Lung (tissue), 12 donors: ENCODE data around the gene USP12. TPM values are rescaled to one million over a fixed set of nuclear protein-coding genes. Genes with fewer than 3 reads are reported as not detected.

ENCODE experiments used
- ATAC-seq: fragments of 200-7000 bp; cut with Tn5 transposase; one replicate; pipeline ENCODE4 v1.9.1; 2020; ENCODE audit warnings: moderate number of reproducible peaks; ENCODE audit not compliant: insufficient read depth, low FRiP score
- DNase-seq, 3 donors: peaks; one replicate each; pipeline ENCODE4 v3.0.0-alpha.2; 2013 to 2017
- H3K27ac ChIP-seq, 2 donors: one replicate each; pipeline ENCODE4 v1.5.1; 2013; ENCODE audit warnings: mild to moderate bottlenecking in 2 of 2, moderate library complexity in 2 of 2, control low read depth in 1 of 2, inconsistent platforms in 1 of 2, low read depth in 1 of 2, low read length in 1 of 2
- H3K27me3 ChIP-seq, 3 donors: one replicate each; pipeline ENCODE4 v1.5.1; 2013; ENCODE audit warnings: low read length in 2 of 3; ENCODE audit not compliant: control insufficient read depth in 3 of 3, insufficient read depth in 3 of 3
- H3K36me3 ChIP-seq, 4 donors: one replicate each; pipeline ENCODE4 v1.5.1; 2013; ENCODE audit warnings: low read length in 4 of 4, mild to moderate bottlenecking in 1 of 4, moderate library complexity in 1 of 4; ENCODE audit not compliant: control insufficient read depth in 4 of 4, insufficient read depth in 4 of 4
- H3K4me1 ChIP-seq, 5 donors: one replicate each; pipeline ENCODE4 v1.5.1; 2013; ENCODE audit warnings: low read length in 5 of 5, mild to moderate bottlenecking in 2 of 5, moderate library complexity in 1 of 5; ENCODE audit not compliant: control insufficient read depth in 5 of 5, insufficient read depth in 5 of 5
- H3K4me3 ChIP-seq: one replicate; pipeline ENCODE4 v1.5.1; 2013; ENCODE audit warnings: mild to moderate bottlenecking, control low read depth, moderate library complexity
- H3K9ac ChIP-seq, 2 donors: one replicate each; pipeline ENCODE4 v1.5.1; 2013; ENCODE audit warnings: low read length in 2 of 2, control low read depth in 1 of 2; ENCODE audit not compliant: insufficient read depth in 1 of 2
- H3K9me3 ChIP-seq, 4 donors: one replicate each; pipeline ENCODE4 v1.5.1; 2013; ENCODE audit warnings: low read length in 3 of 4, mild to moderate bottlenecking in 1 of 4, moderate library complexity in 1 of 4; ENCODE audit not compliant: control insufficient read depth in 4 of 4, insufficient read depth in 3 of 4
- WGBS, 2 donors: extraction: QIAGEN DNeasy Blood & Tissue Kit; methylation state at CpG; one replicate each; pipeline ENCODE4 v1.1.7; 2013; 5-methylcytosine and 5-hydroxymethylcytosine counted together
- polyA plus RNA-seq, 2 donors: library from polyadenylated mRNA; stranded (reverse); fragments of 200-250 nt; gene quantifications; one replicate each; pipeline ENCODE4 v1.2.1, GENCODE V29; 2013
- total RNA-seq, 2 donors: library from RNA; depleted of rRNA in 1 of 2; stranded (reverse); fragments of >200 nt in 1 of 2; gene quantifications; one replicate each; pipeline ENCODE4 v1.2.1, GENCODE V29; 2014 to 2021
- TF ChIP-seq, protein P1 (sequence below): IDR thresholded peaks from 2 replicates; pipeline ENCODE4 v1.5.1; 2012; ENCODE audit warnings: mild to moderate bottlenecking; ENCODE audit errors: control extremely low read depth, extremely low read depth
- donor health status: control.
- donor health status: control.
- donor health status: Bipolar disorder and iron deficiency.
- donor health status: healthy.
- donor health status: DM: yes; HTN: yes; CAD: no.

The USP12 gene
- total and polyA plus RNA-seq, 4 donors, result 12.6 to 60.0 (median 19.2) TPM

DNA sequence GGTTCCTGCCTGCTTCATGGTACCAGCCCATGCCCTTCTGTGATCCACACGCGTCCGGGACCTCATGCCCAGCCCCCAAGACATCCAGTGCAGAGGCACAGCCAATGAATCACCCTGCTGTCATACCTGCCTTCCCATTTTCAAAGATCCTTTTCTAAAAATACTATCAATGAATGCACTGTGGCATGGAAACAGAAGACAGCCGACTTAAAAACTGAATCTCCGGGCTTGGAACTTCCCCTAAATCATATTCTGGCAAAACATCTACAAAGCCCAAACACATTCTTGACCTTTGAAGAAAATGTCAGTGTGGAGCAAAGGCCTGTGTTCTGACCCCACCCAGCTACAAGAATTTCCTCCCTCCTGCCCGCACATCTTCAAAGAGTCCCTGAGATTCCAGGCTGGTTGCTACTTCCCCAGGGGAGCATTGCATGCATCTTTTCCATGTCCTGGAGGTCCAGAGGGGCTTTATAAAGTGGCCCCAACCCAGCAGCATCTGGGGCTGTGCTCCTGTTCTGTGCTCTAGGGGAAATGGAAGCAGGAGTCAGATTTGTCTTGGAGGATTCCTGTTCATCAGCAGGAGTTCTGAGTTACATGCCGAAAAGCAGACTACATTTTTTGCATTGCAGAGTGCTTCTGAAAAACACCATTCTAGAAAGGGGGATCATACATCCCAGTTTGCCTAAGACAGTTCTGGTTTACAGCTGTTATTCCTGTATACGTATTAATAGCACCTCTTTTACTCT is 135.2 kb downstream of the USP12 start:
- WGBS, 2 donors, result 60 to 75% methylated on average over 8 of the region's 8 CpGs
- Histone ChIP-seq H3K4me3 (no peak overlapping the region), H3K27ac (peak overlapping the region in 1 of 2 donors; percentile 5), H3K9ac (no peak overlapping the region), H3K27me3 (no peaks in the 10 kb centered on the region), H3K9me3 (no peaks in the 10 kb centered on the region), H3K4me1 (peaks cover 0 to 17% (median 0%) of the 10 kb centered on the region in 5 donors), H3K36me3 (no peaks in the 10 kb centered on the region)
- ATAC-seq (no peak), DNase-seq (no peak)
- TF ChIP-seq, protein P1, sequence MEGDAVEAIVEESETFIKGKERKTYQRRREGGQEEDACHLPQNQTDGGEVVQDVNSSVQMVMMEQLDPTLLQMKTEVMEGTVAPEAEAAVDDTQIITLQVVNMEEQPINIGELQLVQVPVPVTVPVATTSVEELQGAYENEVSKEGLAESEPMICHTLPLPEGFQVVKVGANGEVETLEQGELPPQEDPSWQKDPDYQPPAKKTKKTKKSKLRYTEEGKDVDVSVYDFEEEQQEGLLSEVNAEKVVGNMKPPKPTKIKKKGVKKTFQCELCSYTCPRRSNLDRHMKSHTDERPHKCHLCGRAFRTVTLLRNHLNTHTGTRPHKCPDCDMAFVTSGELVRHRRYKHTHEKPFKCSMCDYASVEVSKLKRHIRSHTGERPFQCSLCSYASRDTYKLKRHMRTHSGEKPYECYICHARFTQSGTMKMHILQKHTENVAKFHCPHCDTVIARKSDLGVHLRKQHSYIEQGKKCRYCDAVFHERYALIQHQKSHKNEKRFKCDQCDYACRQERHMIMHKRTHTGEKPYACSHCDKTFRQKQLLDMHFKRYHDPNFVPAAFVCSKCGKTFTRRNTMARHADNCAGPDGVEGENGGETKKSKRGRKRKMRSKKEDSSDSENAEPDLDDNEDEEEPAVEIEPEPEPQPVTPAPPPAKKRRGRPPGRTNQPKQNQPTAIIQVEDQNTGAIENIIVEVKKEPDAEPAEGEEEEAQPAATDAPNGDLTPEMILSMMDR, result no peak

DNA sequence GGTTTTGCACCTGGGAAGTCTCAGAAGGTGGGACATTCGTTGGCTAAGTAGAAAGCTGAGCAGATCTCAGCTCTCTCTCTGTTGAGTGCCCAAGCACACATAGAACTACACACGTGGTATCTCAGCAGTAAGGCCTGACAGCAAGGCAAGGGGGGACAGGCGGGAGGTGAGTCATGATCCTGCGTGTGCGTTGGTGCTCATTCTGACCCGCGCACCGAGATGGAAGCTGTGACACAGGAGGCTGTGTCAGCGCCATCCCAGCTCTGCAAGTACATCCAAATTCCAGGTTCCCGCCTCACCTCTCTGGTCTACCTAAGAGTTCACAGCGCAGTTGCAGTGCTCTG is 135.7 kb downstream of the USP12 start:
- H3K27me3 ChIP-seq, result no peaks in the 10 kb centered on the region
- H3K4me1 ChIP-seq, result peaks cover 0 to 17% (median 0%) of the 10 kb centered on the region in 5 donors
- H3K27ac ChIP-seq, result peak overlapping the region in 1 of 2 donors; percentile 5
- no peaks in the 10 kb centered on the region for H3K36me3 ChIP-seq
- DNase-seq (no peak), ATAC-seq (no peak)
- WGBS, 2 donors, result 90 to 95% methylated on average over 11 of the region's 11 CpGs
- no peak overlapping the region for H3K4me3 ChIP-seq
- H3K9me3 ChIP-seq, result no peaks in the 10 kb centered on the region
- TF ChIP-seq, protein P1, result no peak
- H3K9ac ChIP-seq, result no peak overlapping the region

DNA sequence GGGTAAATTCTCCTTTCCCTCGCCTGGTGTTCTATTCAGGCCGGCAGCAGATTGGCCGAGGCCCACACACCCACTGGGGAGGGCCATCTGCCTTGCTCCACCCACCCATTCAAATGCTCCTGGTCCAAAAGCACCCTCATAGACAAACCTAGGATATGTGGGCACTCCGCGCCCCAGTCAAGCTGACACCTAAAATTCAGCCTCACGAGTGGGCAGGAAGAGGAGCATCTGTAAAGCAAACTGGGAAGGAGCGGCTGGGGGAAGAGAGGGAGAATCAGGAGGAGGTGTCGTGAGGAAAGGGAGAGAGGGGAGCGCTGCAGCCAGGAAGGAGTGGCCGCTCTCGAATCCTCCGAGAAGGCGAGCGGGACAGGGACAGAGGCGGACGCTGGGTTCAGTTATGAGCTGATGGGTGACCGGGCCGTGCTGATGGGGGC is 136.9 kb downstream of the USP12 start:
- 27 to 35% methylated on average over 18 of the region's 18 CpGs for WGBS, 2 donors
- TF ChIP-seq, protein P1, result no peak
- DNase-seq, result peak in 1 of 3 donors; percentile 34
- peak overlapping the region in 1 of 2 donors; percentile 10 for H3K27ac ChIP-seq
- no peak overlapping the region for H3K9ac ChIP-seq
- H3K9me3 ChIP-seq, result no peaks in the 10 kb centered on the region
- no peak for ATAC-seq
- no peak overlapping the region for H3K4me3 ChIP-seq
- no peaks in the 10 kb centered on the region for H3K27me3 ChIP-seq
- no peaks in the 10 kb centered on the region for H3K36me3 ChIP-seq
- H3K4me1 ChIP-seq, result peaks cover 0 to 17% (median 0%) of the 10 kb centered on the region in 5 donors
